ENCODE results near the gene BAZ2B.
A peak's percentile ranks its signal among the peaks of the same experiment; 100 is the strongest.

BAZ2B gene

GRCh38 chr2:159616286-159616701 lies at the start of gene BAZ2B:
Gene BAZ2B, minus strand, starts transcription at chr2:159616548. Its CDS starts 137,829 bp downstream, at chr2:159478719.
- peaks cover 7% of the 10 kb centered on the region for H3K36me3 Mint-ChIP-seq (ENCODE audit: insufficient read depth)
- DNase-seq (ENCODE audit: low spot score in 2 of 2) (no peak), ATAC-seq (replicated peaks; ENCODE audit: extremely low read depth, poor library complexity, severe bottlenecking) (no peak)
- H3K9me3 Mint-ChIP-seq = no peaks in the 10 kb centered on the region
- peak within 1 kb of the TSS; percentile 32 for H3K27ac Mint-ChIP-seq (ENCODE audit: low read depth)
- peaks cover 38% of the 10 kb centered on the region for H3K27me3 Mint-ChIP-seq
- H3K4me1 Mint-ChIP-seq = peaks cover 18% of the 10 kb centered on the region
- H3K4me3 Mint-ChIP-seq = peak within 1 kb of the TSS; percentile 85

GRCh38 chr2:159661286-159661685 lies 44.9 kb upstream of the BAZ2B start:
- no peak for DNase-seq (ENCODE audit: low spot score in 2 of 2)
- Mint-ChIP-seq H3K27me3 (no peaks in the 10 kb centered on the region), H3K36me3 (ENCODE audit: insufficient read depth) (no peaks in the 10 kb centered on the region), H3K9me3 (peaks cover 4% of the 10 kb centered on the region), H3K4me3 (no peak overlapping the region), H3K27ac (ENCODE audit: low read depth) (no peak overlapping the region), H3K4me1 (no peaks in the 10 kb centered on the region)
- no peak for ATAC-seq (replicated peaks; ENCODE audit: extremely low read depth, poor library complexity, severe bottlenecking)

- no peak overlapping the region for H3K27ac Mint-ChIP-seq (ENCODE audit: low read depth)
- no peak overlapping the region for H3K4me3 Mint-ChIP-seq
- DNase-seq (ENCODE audit: low spot score in 2 of 2) (no peak), ATAC-seq (replicated peaks; ENCODE audit: extremely low read depth, poor library complexity, severe bottlenecking) (no peak)
- no peaks in the 10 kb centered on the region for H3K27me3 Mint-ChIP-seq
- H3K4me1 Mint-ChIP-seq = no peaks in the 10 kb centered on the region
- peaks cover 11% of the 10 kb centered on the region for H3K9me3 Mint-ChIP-seq
- H3K36me3 Mint-ChIP-seq (ENCODE audit: insufficient read depth) = no peaks in the 10 kb centered on the region
Measured at GRCh38 chr2:159658881-159659873, 42.8 kb upstream of the BAZ2B start.

GRCh38 chr2:159653962-159654361 lies 37.6 kb upstream of the BAZ2B start:
- no peak overlapping the region for H3K27ac Mint-ChIP-seq (ENCODE audit: low read depth)
- ATAC-seq (replicated peaks; ENCODE audit: extremely low read depth, poor library complexity, severe bottlenecking) = no peak
- no peaks in the 10 kb centered on the region for H3K36me3 Mint-ChIP-seq (ENCODE audit: insufficient read depth)
- peaks cover 11% of the 10 kb centered on the region for H3K9me3 Mint-ChIP-seq
- H3K27me3 Mint-ChIP-seq = no peaks in the 10 kb centered on the region
- H3K4me1 Mint-ChIP-seq = no peaks in the 10 kb centered on the region
- H3K4me3 Mint-ChIP-seq = no peak overlapping the region
- DNase-seq (ENCODE audit: low spot score in 2 of 2) = no peak

GRCh38 chr2:159651884-159652283 lies 35.5 kb upstream of the BAZ2B start:
- H3K36me3 Mint-ChIP-seq (ENCODE audit: insufficient read depth) = no peaks in the 10 kb centered on the region
- no peak overlapping the region for H3K4me3 Mint-ChIP-seq
- no peak overlapping the region for H3K27ac Mint-ChIP-seq (ENCODE audit: low read depth)
- no peak for ATAC-seq (replicated peaks; ENCODE audit: extremely low read depth, poor library complexity, severe bottlenecking)
- DNase-seq (ENCODE audit: low spot score in 2 of 2) = no peak
- no peaks in the 10 kb centered on the region for H3K27me3 Mint-ChIP-seq
- peaks cover 11% of the 10 kb centered on the region for H3K9me3 Mint-ChIP-seq
- no peaks in the 10 kb centered on the region for H3K4me1 Mint-ChIP-seq

GRCh38 chr2:159650574-159650973 lies 34.2 kb upstream of the BAZ2B start:
- Mint-ChIP-seq H3K27me3 (no peaks in the 10 kb centered on the region), H3K9me3 (peaks cover 6% of the 10 kb centered on the region), H3K4me3 (no peak overlapping the region), H3K36me3 (ENCODE audit: insufficient read depth) (no peaks in the 10 kb centered on the region), H3K27ac (ENCODE audit: low read depth) (no peak overlapping the region), H3K4me1 (no peaks in the 10 kb centered on the region)
- ATAC-seq (replicated peaks; ENCODE audit: extremely low read depth, poor library complexity, severe bottlenecking) (no peak), DNase-seq (ENCODE audit: low spot score in 2 of 2) (no peak)

- Mint-ChIP-seq H3K27me3 (no peaks in the 10 kb centered on the region), H3K4me1 (no peaks in the 10 kb centered on the region), H3K27ac (ENCODE audit: low read depth) (no peak overlapping the region), H3K36me3 (ENCODE audit: insufficient read depth) (no peaks in the 10 kb centered on the region), H3K9me3 (no peaks in the 10 kb centered on the region), H3K4me3 (no peak overlapping the region)
- ATAC-seq (replicated peaks; ENCODE audit: extremely low read depth, poor library complexity, severe bottlenecking) (no peak), DNase-seq (ENCODE audit: low spot score in 2 of 2) (no peak)
Measured at GRCh38 chr2:159648643-159649042, 32.3 kb upstream of the BAZ2B start.

- DNase-seq (ENCODE audit: low spot score in 2 of 2) = no peak
- no peak overlapping the region for H3K27ac Mint-ChIP-seq (ENCODE audit: low read depth)
- H3K27me3 Mint-ChIP-seq = no peaks in the 10 kb centered on the region
- no peak for ATAC-seq (replicated peaks; ENCODE audit: extremely low read depth, poor library complexity, severe bottlenecking)
- no peak overlapping the region for H3K4me3 Mint-ChIP-seq
- no peaks in the 10 kb centered on the region for H3K36me3 Mint-ChIP-seq (ENCODE audit: insufficient read depth)
- no peaks in the 10 kb centered on the region for H3K4me1 Mint-ChIP-seq
- H3K9me3 Mint-ChIP-seq = no peaks in the 10 kb centered on the region
Measured at GRCh38 chr2:159647667-159648066, 31.3 kb upstream of the BAZ2B start.

GRCh38 chr2:159640176-159640575 lies 23.8 kb upstream of the BAZ2B start:
- no peak for DNase-seq (ENCODE audit: low spot score in 2 of 2)
- no peak for ATAC-seq (replicated peaks; ENCODE audit: extremely low read depth, poor library complexity, severe bottlenecking)
- Mint-ChIP-seq H3K9me3 (peaks cover 7% of the 10 kb centered on the region), H3K36me3 (ENCODE audit: insufficient read depth) (peaks cover 1% of the 10 kb centered on the region), H3K4me3 (no peak overlapping the region), H3K27ac (ENCODE audit: low read depth) (no peak overlapping the region), H3K4me1 (no peaks in the 10 kb centered on the region), H3K27me3 (no peaks in the 10 kb centered on the region)

- Mint-ChIP-seq H3K4me1 (no peaks in the 10 kb centered on the region), H3K27me3 (no peaks in the 10 kb centered on the region), H3K36me3 (ENCODE audit: insufficient read depth) (peaks cover 1% of the 10 kb centered on the region), H3K4me3 (no peak overlapping the region), H3K27ac (ENCODE audit: low read depth) (no peak overlapping the region), H3K9me3 (peaks cover 7% of the 10 kb centered on the region)
- ATAC-seq (replicated peaks; ENCODE audit: extremely low read depth, poor library complexity, severe bottlenecking) (no peak), DNase-seq (ENCODE audit: low spot score in 2 of 2) (no peak)
Measured at GRCh38 chr2:159639712-159640111, 23.4 kb upstream of the BAZ2B start.

GRCh38 chr2:159639071-159639470 lies 22.7 kb upstream of the BAZ2B start:
- H3K27me3 Mint-ChIP-seq = no peaks in the 10 kb centered on the region
- peaks cover 7% of the 10 kb centered on the region for H3K9me3 Mint-ChIP-seq
- peaks cover 1% of the 10 kb centered on the region for H3K36me3 Mint-ChIP-seq (ENCODE audit: insufficient read depth)
- H3K4me1 Mint-ChIP-seq = no peaks in the 10 kb centered on the region
- ATAC-seq (replicated peaks; ENCODE audit: extremely low read depth, poor library complexity, severe bottlenecking) (no peak), DNase-seq (ENCODE audit: low spot score in 2 of 2) (no peak)
- H3K27ac Mint-ChIP-seq (ENCODE audit: low read depth) = no peak overlapping the region
- no peak overlapping the region for H3K4me3 Mint-ChIP-seq

- Mint-ChIP-seq H3K36me3 (ENCODE audit: insufficient read depth) (peaks cover 3% of the 10 kb centered on the region), H3K9me3 (peaks cover 7% of the 10 kb centered on the region), H3K4me1 (no peaks in the 10 kb centered on the region), H3K27me3 (no peaks in the 10 kb centered on the region), H3K4me3 (no peak overlapping the region), H3K27ac (ENCODE audit: low read depth) (no peak overlapping the region)
- ATAC-seq (replicated peaks; ENCODE audit: extremely low read depth, poor library complexity, severe bottlenecking) (no peak), DNase-seq (ENCODE audit: low spot score in 2 of 2) (no peak)
Measured at GRCh38 chr2:159637988-159638501, 21.7 kb upstream of the BAZ2B start.

GRCh38 chr2:159637240-159637639 lies 20.9 kb upstream of the BAZ2B start:
- H3K27ac Mint-ChIP-seq (ENCODE audit: low read depth) = no peak overlapping the region
- peaks cover 3% of the 10 kb centered on the region for H3K36me3 Mint-ChIP-seq (ENCODE audit: insufficient read depth)
- DNase-seq (ENCODE audit: low spot score in 2 of 2) = no peak
- H3K9me3 Mint-ChIP-seq = peaks cover 7% of the 10 kb centered on the region
- no peaks in the 10 kb centered on the region for H3K27me3 Mint-ChIP-seq
- no peak overlapping the region for H3K4me3 Mint-ChIP-seq
- no peak for ATAC-seq (replicated peaks; ENCODE audit: extremely low read depth, poor library complexity, severe bottlenecking)
- H3K4me1 Mint-ChIP-seq = no peaks in the 10 kb centered on the region
